CMK (cell line): Measurements from ENCODE around the gene ITGB5.
A peak's percentile ranks its signal among the peaks of the same experiment; 100 is the strongest.
"Not testable (repeated sequence)": the region's sequence is repeated elsewhere in the genome, so short reads cannot be mapped to it uniquely, and the experiment has no call there.

Experiments
- DNase-seq: peaks from one replicate; pipeline ENCODE4 v3.0.0-alpha.2; 2010; ENCODE audit warnings: low read depth

ITGB5 gene

GRCh38 chr3:124769462-124769861 is 117.7 kb downstream of the ITGB5 start:
- DNase-seq, result no peak

GRCh38 chr3:124768812-124769211 is 118.4 kb downstream of the ITGB5 start:
- DNase-seq, result no peak

GRCh38 chr3:124767691-124768090 is 119.5 kb downstream of the ITGB5 start:
- no peak for DNase-seq

DNA sequence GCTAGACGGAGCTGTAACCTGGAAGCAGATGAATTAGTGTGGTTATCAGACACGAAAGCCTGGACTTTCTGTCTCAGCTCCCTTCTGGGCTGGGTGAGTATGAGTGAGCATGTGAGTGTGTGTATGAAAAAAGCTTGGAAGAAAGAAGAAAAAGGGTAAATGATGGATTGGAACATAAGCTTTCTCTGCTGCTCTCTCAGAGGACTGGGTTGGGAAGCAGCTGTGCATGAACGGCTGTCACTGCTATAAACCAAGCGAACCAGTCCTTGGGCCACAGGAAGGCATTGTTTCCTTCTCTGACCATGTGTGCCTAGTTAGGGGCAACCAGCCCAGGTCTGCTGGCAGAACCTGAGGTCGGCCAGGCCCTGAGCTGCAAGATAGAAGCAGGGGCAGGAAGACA is 119.9 kb downstream of the ITGB5 start:
- no peak for DNase-seq

DNA sequence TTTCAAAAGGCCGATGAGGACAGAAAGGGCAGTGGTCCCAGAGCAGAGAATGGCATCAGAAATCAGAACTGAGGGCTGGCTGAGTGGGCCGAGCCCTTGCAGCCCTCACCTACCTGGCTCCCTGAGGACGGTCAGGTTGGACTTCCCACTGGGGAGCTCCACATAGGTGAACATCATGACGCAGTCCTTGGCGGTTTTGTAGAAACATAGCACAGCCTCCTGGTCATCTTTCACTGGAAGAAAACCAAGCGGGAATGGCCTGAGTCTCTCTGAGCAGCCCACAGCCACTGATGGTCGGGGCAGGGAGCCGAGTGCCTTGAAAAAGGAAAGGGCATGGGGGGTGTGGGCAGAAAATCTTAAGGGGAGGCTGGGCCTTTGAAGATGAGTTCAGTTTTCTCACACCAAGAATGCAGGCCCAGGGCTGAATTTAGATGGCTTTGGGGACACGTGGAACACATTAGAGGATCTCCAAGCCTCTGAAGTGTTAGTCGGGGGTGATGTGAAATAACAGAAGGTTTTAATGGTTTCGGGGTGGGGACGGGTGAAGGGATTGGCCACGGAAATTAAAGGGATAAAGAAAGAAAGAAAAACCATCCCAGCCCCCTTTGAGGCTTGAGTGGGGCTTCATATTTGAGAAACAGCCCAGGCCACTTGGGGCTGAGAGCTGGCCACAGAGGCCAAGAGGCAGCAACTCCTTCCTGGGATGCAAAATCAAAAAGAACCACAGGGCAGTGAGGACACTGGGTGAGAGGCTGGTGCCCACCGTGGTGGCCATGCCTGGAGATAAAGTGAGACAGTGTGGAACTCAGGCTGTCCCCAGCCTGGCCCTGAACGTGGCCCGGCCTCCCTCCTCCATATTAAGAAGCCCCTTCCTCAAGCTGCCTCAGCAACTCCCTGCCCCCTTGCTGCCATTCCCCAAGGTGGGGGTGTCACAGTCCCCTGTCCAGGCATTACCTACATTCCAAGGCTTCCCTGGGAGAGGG is 120.8 kb downstream of the ITGB5 start:
- DNase-seq, result no peak

- no peak for DNase-seq
Observed at GRCh38 chr3:124765197-124765840, 121.8 kb downstream of the ITGB5 start.

DNA sequence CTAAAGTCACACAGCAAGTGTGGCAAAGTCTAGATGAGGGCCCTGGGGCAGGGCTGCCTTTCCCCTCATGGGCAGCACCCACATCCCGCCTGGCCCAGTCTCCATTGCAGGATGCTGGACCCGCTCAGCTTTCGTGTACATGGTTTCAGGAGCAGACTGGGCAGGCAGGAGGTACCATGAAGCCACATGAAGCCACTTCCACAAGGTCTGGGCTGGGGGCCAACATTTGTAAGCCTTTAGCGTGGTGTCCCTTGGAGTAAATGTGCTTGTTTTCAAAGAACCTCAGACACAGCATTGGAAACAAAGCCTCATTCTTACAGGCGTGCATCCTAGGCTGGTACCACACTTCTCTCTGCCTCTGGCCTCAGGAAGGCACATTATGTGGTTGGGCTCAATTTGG is 122.4 kb downstream of the ITGB5 start:
- DNase-seq, result no peak

GRCh38 chr3:124763644-124764358 is 123.4 kb downstream of the ITGB5 start:
- no peak for DNase-seq

- DNase-seq, result no peak
Observed at GRCh38 chr3:124763206-124763605, 124.0 kb downstream of the ITGB5 start.

DNA sequence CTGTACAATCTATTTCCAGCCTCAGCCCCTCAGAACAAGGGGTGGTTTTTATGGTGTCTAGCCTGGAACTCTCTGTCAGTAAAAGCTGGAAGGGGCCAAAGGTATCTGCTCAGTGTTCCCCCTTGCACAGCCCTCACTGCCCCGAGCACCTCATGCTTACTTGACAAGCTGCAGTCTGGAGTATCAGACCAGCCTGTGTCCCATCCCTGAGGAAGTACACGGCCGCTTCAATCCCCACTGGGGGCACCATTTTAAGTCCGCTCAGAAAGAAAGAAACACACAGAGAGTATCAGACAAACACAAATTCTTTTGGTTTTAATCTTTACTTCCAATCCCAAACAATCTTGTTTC is 124.5 kb downstream of the ITGB5 start:
- DNase-seq, result no peak

DNA sequence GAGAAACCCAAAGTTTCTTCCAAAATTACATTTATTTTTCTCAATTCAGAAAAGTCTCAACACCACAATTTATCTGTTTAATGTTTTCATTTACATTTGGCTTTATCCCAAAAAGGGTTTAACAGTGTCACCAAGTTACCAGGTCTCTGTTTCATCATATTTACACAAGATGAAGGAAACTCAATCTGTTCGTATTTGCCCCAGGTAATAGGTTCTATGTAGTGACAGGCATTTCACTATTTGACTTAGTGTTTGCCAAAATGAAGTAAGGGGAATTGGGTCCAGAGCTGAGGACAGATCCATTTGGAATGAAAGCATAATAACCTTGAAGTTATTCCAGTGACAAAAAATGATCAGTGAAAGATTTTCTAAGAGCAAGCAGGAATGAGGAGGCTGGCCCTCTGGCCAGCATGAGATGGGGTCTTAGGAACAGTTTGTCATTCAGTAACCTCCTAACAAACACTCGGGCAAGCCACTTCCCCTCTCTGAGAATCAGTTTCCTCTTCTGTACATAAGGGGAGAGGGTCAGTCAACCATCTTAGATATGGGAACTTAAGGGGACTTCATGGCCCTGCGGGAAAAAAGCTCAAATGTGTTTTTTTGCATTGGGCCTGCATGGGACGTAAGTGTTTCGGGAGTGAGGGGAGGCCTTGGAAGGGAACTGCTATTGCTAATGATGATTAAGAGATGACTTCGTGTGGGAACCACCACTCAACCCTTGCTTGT is 125.1 kb downstream of the ITGB5 start:
- DNase-seq, result no peak

DNA sequence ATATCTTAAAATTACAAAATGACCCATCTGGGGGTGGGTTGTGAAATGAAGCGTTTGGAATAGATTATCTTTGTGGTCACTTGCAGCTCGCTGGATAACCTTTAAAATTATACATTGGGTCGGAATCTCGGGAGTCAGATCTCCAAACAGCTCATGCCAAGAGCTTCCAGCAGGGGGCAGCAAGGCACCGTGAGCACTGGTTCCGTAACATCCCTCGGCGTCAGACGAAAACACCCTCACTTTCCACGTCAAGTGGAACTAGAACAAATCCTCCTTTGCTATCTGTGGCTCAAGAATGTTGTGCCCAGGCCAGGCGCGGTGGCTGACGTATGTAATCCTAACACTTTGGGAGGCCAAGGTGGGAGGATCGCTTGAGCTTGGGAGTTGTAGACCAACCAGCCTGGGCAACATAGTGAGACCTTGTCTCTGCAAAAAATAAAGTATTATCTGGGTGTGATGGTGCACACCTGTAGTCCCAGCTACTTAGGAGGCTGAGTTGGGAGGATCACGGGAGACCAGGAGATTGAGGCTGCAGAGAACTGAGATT is 125.8 kb downstream of the ITGB5 start:
- peak; percentile 30 for DNase-seq

DNA sequence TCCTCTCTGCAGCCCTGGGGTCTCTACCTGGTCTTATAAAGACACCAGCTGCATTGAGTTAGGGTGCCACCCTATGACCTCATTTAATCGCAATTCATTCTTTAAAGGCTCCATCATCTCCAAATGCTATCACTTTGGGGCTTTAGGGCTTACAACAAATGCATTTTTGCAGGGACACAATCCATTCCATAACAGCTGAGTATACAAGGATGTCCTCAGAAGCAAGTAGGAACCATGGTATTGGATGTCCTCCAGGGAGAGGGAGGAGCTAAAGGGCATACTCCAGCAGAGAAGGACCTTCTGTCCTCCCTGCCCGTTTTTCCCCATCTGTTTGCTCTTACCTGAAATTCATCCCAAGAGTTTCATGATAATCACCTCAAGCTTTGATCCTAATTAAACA is 126.6 kb downstream of the ITGB5 start:
- DNase-seq, result no peak

GRCh38 chr3:124759666-124760401 is 127.3 kb downstream of the ITGB5 start:
- no peak for DNase-seq

DNA sequence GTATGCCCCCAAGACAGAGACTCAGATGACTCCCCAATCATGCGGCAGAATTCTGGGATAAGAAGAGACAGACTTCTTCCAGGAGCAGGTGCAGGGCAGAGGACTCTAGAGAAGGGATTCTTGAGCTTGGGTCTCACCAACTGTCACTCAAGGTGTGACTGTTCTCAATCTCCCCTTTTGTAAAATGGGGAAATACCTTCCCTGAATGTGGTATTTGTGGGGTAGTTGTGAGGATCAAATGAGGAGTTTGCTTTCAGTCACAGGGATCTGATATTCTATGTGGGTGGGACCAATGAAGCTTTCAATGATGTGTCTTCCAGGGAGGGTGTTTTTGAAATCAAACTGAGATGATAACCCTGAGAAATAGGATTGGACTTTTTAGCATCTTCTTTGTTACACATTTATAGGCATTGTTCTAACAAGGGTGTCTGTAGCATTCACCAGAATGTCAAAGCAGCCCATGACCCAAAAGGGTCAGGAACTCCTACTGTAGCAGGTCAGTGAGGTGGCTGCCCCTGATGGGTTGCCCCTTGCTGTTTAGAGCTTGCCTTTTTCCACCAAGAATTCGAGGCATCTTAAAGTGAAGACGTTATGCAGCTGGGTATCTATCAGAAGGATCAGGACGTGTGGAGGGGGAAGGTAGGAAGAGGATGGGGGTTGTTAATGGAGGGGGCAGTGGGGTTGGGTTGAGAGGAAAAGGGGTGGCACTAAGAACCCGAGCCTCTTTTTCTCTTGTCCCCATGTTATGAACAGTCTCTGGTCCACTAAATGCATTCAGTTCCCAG is 128.1 kb downstream of the ITGB5 start:
- no peak for DNase-seq

- not testable (repeated sequence) for DNase-seq
Observed at GRCh38 chr3:124757926-124758325, 129.2 kb downstream of the ITGB5 start.

GRCh38 chr3:124752051-124752450 is 135.1 kb downstream of the ITGB5 start:
- no peak for DNase-seq

DNA sequence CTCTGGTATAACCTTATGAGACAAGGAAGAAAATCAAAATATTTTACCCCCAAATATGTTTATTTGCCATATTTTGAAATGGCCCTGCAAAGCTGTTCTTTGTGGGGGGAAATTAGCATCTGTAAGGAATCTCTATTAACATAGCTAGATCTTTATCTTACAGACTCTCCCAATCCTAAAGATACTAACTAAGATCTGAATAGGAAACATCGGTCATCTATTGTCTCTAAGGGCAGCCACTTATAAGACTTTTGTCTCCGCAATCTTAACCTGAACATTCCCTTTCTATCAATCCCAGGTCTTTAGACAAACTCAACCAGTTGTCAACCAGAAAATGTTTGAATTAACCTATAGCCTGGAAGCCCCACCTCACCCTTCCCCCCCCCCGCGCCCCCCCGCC is 135.7 kb downstream of the ITGB5 start:
- no peak for DNase-seq

DNA sequence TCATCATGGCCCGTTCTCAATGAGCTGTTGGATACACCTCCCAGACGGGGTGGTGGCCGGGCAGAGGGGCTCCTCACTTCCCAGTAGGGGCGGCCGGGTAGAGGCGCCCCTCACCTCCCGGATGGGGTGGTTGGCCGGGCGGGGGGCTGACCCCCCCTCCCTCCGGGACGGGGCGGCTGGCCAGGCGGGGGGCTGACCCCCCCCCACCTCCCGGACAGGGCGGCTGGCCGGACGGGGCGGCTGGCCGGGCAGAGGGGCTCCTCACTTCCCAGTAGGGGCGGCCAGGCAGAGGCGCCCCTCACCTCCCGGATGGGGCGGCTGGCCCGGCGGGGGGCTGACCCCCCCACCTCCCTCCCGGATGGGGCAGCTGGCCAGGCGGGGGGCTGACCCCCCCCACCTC is 137.3 kb downstream of the ITGB5 start:
- DNase-seq, result not testable (repeated sequence)

DNA sequence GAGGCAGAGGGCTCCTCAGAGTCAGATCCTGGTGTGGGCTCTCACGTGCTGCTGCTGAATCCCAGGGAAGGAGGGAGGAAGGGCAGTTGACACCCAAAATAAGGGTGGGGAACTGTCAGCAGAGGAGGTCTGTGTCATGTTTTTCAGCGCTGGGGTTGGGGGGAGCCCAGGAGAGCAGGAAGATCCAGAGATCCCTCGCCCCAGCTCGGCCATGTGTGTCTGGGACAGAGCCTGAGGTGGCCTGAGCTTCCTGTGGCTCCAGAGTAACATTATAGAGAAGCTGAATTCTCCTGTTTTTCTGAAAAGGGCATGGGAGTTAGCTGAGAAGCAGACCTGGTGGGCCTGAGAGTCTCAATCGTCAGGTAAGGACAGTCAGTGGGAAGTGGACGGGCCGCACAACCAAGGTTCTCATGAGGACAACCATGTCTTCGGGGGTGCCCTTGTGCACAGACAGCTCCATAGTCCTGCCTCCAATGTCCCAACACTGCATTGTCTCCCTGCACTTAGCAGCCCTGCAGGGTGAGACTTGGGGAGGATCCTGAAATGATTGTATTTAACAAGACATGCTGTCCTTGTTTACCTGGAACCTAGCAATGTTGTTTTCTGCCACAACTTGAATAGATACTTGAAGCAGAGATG is 138.5 kb downstream of the ITGB5 start:
- DNase-seq, result no peak
